ENCODE measurements around the gene RAB5IF. TPM values are rescaled to one million over a fixed set of nuclear protein-coding genes. Genes with fewer than 3 reads are reported as not detected.

Gene RAB5IF
- total and polyA plus RNA-seq, 2 of the 13 experiments (the other 11 are each of a cell fraction or from before 2014, with no cell fraction given), result 261 to 305 TPM

- peak; percentile 56; the same call in 1 of the 2 replicates for TF ChIP-seq ZBTB2 (CRISPR knock-in tag; IDR thresholded peaks at IDR 0.05; ENCODE audit: low read depth)
- TF ChIP-seq ZNF251 (CRISPR knock-in tag; IDR thresholded peaks at IDR 0.05), result 0 out of 2 replicates have a peak, but pooled peaks have one; percentile 33
- peak; percentile 30; the same call in 1 of the 2 replicates for TF ChIP-seq SIX4 (CRISPR knock-in tag; IDR thresholded peaks at IDR 0.05)
- TF ChIP-seq CENPBD1 (CRISPR knock-in tag; IDR thresholded peaks at IDR 0.05; ENCODE audit: borderline replicate concordance, low read depth), result no peak
- TF ChIP-seq, protein P1, sequence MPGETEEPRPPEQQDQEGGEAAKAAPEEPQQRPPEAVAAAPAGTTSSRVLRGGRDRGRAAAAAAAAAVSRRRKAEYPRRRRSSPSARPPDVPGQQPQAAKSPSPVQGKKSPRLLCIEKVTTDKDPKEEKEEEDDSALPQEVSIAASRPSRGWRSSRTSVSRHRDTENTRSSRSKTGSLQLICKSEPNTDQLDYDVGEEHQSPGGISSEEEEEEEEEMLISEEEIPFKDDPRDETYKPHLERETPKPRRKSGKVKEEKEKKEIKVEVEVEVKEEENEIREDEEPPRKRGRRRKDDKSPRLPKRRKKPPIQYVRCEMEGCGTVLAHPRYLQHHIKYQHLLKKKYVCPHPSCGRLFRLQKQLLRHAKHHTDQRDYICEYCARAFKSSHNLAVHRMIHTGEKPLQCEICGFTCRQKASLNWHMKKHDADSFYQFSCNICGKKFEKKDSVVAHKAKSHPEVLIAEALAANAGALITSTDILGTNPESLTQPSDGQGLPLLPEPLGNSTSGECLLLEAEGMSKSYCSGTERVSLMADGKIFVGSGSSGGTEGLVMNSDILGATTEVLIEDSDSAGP (CRISPR knock-in tag; IDR thresholded peaks at IDR 0.05; ENCODE audit: borderline replicate concordance), result peak; percentile 83
- TF ChIP-seq PAX8 (CRISPR knock-in tag; IDR thresholded peaks at IDR 0.05; ENCODE audit: borderline replicate concordance), result no peak
- TF ChIP-seq, protein P2, sequence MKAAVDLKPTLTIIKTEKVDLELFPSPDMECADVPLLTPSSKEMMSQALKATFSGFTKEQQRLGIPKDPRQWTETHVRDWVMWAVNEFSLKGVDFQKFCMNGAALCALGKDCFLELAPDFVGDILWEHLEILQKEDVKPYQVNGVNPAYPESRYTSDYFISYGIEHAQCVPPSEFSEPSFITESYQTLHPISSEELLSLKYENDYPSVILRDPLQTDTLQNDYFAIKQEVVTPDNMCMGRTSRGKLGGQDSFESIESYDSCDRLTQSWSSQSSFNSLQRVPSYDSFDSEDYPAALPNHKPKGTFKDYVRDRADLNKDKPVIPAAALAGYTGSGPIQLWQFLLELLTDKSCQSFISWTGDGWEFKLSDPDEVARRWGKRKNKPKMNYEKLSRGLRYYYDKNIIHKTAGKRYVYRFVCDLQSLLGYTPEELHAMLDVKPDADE (CRISPR knock-in tag; IDR thresholded peaks at IDR 0.05), result peak; percentile 85; the same call in 1 of the 2 replicates
- no peak for TF ChIP-seq ZNF18 (CRISPR knock-in tag; IDR thresholded peaks at IDR 0.05; ENCODE audit: insufficient replicate concordance)
- TF ChIP-seq KLF12 (CRISPR knock-in tag; IDR thresholded peaks at IDR 0.05; ENCODE audit: borderline replicate concordance), result peak; percentile 81
- no peak for TF ChIP-seq ZSCAN30 (CRISPR knock-in tag; IDR thresholded peaks at IDR 0.05)
- no peak for TF ChIP-seq CHD4 (IDR thresholded peaks at IDR 0.05; ENCODE audit: borderline replicate concordance, low read length)
- TF ChIP-seq ZNF510 (CRISPR knock-in tag; IDR thresholded peaks at IDR 0.05; ENCODE audit: low read depth), result no peak
- TF ChIP-seq MXD4 (CRISPR knock-in tag; IDR thresholded peaks at IDR 0.05), result peak; percentile 65; the same call in 1 of the 2 replicates
- TF ChIP-seq ZNF816 (CRISPR knock-in tag; IDR thresholded peaks at IDR 0.05; ENCODE audit: borderline replicate concordance), result no peak; the same call in 1 of the 2 replicates
- peak; percentile 85 for TF ChIP-seq SRSF1 (optimal IDR thresholded peaks at IDR 0.05; ENCODE audit: low read depth, low read length)
- no peak for TF ChIP-seq RFX3 (CRISPR knock-in tag; IDR thresholded peaks at IDR 0.05)
- TF ChIP-seq AKAP8 (CRISPR knock-in tag; IDR thresholded peaks at IDR 0.05), result peak; percentile 90; the same call in 1 of the 2 replicates
- TF ChIP-seq ZNF512 (CRISPR knock-in tag; IDR thresholded peaks at IDR 0.05), result no peak
These were observed 32.3 kb upstream of the RAB5IF start, which contains the start of gene TGIF2 (continued) for GRCh38 chr20:36573103-36573797.

Measured in HepG2 (cell line).